Fibroblast of the conjunctiva (primary cell): ENCODE data around the gene KRTAP5-4.
"Not testable (repeated sequence)": the region's sequence is repeated elsewhere in the genome, so short reads cannot be mapped to it uniquely, and the experiment has no call there.

ENCODE experiments used
- DNase-seq: peaks from one replicate; pipeline ENCODE4 v3.0.0-alpha.2; 2010; ENCODE audit warnings: low read depth

Gene KRTAP5-4

DNA sequence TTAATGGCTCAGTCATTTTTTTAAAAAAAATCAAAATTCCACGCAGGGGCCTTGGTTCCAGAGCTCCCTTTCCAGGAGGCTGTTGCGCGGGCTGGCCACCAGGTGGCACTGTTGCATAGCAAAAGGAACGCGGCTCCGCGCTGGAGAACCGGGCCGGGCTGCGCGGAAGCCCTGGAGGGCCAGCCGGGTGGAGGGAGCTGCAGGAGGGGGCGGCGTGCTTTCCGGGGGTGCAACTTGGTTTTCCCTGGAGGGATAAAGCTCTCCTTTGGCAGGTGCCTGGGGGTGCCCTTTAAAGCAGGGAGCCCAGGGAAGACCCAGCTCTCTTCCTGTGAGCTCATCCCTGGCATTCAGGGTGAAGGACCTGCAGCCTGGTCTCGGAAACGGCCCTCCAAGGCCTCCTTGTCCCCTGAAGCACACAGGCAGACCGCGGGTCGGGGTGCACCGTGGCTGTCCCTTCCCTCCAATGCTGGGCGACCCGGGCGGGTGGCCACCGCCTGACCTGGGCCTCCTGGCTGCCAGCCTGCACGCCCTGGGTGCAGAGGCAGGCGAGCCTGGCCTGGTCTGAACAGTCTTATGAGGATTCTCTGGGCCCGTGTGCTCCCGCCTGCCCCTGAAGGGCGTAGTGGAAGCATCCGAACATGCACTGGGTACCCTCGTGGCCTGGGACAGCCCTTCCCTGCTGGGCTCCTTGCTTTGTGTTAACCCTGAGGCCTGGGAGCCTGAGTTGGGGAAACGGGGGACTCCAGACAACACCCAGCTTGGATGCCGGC, 31.0 kb upstream of the KRTAP5-4 start:
- peak; percentile 12 for DNase-seq

GRCh38 chr11:1652442-1652770, 30.5 kb upstream of the KRTAP5-4 start:
- DNase-seq = no peak

- DNase-seq = no peak
These were observed 30.1 kb upstream of the KRTAP5-4 start for GRCh38 chr11:1652026-1652425.

DNA sequence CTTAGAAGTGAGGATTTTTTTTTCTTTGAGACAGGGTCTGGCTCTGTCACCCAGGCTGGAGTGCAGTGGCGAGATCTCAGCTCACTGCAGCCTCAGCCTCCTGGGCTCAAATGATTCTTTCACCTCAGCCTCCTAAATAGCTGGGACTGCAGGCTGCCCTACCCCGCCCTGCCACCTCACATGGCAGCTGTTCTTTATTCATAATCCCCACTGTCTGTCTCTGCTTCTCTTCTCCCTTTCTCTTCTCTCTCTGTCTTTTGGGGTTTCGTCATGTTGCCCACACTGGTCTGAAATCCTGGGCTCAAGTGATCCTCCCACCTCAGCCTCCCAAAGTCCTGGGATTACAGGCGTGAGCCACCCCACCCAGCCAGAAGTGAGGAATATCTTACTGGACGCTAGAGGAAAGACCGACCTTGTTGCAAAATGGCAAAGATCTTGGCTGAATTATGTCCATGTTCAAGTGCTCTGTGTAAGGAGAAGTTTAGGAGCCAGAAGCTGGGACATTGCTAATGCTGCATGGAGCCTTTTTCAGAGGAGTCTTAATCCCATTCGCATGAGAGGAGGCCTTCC, 29.6 kb upstream of the KRTAP5-4 start:
- DNase-seq = no peak

DNA sequence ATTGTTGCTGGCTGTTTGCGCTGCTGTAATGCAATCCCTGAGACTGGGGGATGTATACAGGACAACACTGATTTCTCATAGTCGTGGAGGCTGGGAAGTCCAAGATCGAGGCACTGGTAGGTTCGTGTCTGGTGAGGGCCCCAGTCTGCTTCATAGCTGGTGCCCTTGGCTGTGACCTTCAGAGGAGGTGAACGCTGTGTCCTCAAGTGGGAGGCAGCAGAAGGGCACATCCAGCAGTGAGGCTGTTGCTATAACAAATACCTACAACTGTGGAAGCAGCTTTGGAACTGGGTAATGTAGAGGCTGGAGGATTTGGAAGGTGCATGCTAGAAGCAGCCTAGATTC, 29.0 kb upstream of the KRTAP5-4 start:
- no peak for DNase-seq

- no peak for DNase-seq
These were observed 28.3 kb upstream of the KRTAP5-4 start for GRCh38 chr11:1650034-1650917.

- DNase-seq = no peak
These were observed 26.9 kb upstream of the KRTAP5-4 start for GRCh38 chr11:1648653-1649420.

GRCh38 chr11:1647901-1648652, 26.1 kb upstream of the KRTAP5-4 start:
- no peak for DNase-seq

- not testable (repeated sequence) for DNase-seq
These were observed 24.6 kb upstream of the KRTAP5-4 start for GRCh38 chr11:1646540-1646939.

DNA sequence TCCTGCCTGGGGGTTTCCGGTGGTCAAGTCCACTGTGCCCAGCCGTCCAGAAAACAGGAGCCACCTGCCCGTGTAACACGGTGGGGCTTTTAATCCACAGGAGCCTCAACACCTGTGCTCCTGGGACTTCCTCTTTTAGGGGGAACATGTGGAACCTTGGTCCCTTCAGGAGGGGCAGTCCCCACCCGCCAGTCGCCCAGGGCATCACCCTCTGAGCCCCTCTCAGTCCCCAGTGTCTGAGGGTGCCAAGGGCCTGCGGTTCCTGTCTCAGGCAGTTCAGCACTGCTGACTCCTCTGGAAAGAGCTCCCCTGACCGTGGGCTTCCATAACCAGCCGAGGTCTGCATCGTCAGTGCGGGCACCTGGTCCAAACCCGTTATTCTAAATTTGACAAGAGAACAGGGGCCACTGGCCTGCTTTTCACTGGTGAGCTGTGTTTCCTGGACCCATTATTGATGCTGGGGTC, 23.5 kb upstream of the KRTAP5-4 start:
- no peak for DNase-seq

DNA sequence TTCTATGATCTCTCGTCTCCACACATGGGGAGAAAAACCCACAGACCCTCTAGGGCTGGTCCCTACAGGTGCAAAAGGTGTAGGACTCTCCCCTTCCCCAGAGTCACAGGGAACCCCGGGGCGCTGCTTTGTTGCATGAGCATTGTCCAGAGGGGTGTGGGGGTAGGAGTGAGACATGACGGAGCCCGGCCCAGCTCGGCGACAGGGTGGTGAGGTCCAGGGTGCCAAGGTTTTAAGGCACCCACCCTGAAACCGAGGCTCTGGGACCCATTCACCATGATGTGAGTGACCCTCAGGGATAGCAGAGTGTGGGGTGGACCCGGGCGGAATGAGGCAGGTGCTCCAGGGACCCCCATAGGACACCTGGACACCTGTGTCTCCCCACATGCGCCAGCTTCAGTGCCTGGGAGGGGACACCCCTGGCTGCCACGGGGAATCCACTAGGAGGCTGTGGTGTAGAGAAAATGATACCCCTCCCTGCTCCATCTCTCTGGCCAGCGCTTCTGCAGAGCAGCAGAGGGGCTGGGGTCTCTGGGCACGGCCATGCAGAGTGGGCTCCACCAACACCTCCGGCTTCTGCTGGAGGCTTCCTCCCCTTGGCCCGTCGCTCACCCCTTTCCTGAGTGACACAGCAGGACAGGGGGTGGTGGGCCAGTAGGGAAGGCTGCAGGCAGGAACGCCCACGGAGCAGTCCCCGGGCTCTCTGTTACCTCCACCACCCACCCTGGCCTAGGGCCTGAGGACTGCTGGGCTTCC, 22.8 kb upstream of the KRTAP5-4 start:
- no peak for DNase-seq

DNA sequence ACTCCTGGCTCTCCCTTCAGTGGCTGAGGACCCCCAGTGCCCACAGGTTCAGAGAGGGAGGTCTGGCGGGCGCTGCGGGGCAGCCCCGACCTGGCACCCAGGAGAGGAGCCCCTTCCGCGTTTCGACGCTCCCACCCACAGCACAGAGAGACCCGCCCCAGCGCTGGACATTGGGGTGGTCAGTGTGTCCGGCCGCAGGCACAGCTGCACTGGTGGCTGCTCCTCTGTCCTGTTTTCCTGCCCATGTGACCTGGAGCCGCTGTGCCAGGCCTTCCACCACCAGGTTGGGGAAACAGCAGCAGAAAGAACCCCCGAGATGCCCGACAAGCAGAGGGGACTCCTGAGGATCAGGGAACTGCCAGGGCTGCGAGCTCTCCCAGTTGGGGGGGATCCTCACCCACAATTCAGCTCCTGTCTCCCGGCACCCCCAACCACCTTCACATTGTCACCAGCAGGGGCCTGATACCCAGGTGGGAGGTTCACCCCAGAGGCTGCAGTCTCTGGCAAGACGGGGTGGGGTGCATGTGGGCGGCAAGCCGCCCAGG, 21.3 kb upstream of the KRTAP5-4 start:
- DNase-seq = no peak

DNA sequence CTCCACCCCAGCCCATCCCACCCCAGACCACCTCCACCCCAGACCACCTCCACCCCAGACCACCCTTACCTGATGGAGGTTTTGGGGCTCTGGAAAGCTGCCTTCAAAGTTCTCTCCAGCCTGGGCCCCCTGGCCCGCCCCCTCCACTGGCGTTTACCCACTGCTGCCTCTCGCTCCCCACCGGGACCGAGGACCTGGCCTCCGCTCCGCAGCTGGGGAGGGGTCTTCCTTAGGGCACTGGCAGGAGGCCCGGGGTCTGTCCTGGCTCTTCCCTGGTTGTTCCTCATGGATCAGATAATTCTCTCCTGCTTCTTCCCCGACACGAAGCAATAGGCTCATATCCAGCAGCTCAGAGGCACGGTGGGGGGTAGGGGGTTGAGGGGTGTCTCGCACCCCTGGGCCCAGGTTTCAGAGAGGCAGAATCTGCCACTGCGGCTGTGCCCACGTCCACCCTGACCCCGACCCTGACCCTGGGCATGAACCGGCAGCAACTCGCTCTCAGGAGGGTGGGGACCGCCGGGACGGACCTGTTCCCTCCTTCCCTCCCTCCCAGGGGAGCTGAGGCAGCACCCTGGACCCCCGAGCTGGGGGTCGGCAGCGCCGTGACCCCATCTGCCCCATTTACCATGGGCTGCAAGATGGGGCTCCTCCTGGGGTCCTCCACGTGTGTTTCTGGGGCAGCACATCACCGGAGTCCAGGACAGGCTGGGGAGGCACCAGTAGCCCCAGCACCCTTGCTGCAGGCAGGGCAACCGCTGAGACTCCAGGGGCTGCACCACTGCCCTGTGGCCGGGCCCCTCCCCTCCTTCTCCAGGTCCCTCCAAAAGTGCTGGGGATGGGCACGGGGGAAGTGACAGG, 20.6 kb upstream of the KRTAP5-4 start:
- DNase-seq = no peak

GRCh38 chr11:1641096-1641495, 19.2 kb upstream of the KRTAP5-4 start:
- no peak for DNase-seq

GRCh38 chr11:1640076-1640946, 18.4 kb upstream of the KRTAP5-4 start:
- DNase-seq = no peak

DNA sequence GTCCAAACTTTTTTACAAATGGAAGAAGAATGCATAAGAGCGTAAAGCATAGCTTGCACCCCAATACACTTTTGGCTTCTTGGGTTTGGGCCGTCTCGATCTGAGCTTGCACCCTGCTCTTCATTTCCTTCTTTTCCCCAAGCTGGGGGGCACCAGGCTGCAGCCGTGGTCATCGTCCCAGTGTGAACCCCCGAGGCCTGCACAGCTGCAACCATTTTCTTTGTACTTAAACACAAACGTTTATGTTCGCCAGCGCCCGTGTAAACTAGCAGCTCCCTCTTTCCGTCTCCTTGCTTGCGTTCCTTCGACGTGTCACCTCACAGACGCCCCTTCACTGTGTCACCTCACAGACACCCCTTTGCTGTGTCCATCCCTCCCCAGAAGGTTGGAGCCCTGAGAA, 17.7 kb upstream of the KRTAP5-4 start:
- DNase-seq = no peak

DNA sequence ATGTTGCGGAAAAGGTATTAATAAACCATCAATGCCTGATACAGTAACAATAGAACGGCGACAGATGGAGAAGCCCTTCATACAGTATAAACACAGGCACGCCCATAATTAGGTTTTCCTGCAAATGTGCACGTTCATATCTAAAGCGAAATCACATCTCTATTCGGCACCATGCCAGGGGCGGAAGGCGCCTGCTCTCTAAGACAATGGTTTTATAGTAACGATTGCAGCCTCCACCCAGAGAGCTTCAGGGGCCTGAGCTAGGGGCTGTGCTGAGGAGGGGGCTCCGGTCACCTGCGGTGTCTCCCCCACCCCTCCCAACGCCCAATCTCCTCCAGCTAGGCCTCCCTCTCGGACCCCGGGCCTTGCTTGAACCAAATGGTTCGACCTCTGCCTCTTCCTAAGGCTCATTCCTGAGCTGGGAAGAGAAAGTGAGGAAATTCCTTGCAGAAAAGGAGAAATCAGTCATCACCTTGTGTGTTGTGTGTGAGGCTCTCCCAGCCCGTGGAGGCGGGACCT, 17.2 kb upstream of the KRTAP5-4 start:
- DNase-seq = no peak

DNA sequence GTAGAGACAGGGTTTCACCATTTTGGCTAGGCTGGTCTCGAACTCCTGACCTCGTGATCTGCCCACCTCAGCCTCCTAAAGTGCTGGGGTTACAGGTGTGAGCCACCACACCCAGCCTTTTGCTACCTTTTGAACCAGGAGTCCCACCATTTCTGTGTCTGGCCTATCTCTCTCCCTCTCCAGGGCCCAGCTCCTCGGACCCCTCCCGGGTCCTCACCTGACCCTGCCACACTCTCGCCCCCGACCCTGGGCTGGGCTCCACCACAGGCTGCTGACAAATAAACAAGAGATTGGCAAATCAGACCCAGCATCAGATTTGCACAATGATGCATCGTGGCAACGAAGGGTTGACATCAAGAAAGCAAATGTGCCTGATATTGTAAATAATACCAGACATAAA, 16.4 kb upstream of the KRTAP5-4 start:
- DNase-seq = no peak
